ENCODE results near the gene ACTRT3. TPM values are rescaled to one million over a fixed set of nuclear protein-coding genes. Genes with fewer than 3 reads are reported as not detected.

Gene ACTRT3
- total RNA-seq, 1 donor from 2014 or later = 0.34 TPM

DNA sequence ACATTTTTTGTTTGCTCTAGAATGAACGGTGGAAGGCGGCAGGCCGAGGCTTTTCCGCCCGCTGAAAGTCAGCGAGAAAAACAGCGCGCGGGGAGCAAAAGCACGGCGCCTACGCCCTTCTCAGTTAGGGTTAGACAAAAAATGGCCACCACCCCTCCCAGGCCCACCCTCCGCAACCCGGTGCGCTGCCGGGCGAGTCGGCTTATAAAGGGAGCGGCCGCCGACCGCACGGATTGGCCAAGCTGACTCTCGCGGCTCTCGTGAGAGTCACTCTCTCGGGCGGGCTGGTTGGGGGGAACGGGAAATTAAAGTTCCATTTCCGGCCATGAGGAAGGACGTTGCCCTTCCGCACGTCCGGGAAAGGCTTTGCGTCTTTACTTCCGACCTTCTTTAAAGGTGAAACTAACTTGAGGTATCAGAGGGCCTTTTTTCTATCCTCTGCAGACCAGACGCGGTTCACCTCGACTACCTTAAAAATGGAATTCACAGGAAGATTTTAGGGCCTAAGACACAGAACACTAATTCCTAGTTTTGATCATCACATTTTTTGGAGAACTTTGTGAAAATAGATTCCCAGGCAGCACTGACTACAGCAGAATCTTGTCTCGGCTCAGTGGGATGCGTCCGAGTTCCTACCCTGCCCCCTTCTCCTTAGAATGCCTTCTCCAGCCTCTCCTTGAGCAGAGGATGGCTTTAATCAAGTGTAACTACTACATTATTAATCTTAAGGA lies 4.3 kb downstream of the ACTRT3 start, which contains the start of gene TERC:
Gene TERC (minus strand): TSS at position 179 of the 731 bp plus-strand sequence.
- peak within 1 kb of the TSS; percentile 48 for H3K9ac ChIP-seq
- no peak within 1 kb of the TSS for H3K27ac Mint-ChIP-seq
- no peaks in the 10 kb centered on the region for H3K79me2 ChIP-seq (ENCODE audit: low read depth)
- H4K20me1 ChIP-seq (ENCODE audit: low read depth) = no peaks in the 10 kb centered on the region
- H3K36me3 Mint-ChIP-seq = peaks cover 4% of the 10 kb centered on the region
- H3K4me3 ChIP-seq = peak within 1 kb of the TSS; percentile 56
- no peak within 1 kb of the TSS for H2AFZ ChIP-seq (replicated peaks)
- H3K36me3 ChIP-seq = no peaks in the 10 kb centered on the region
- H3K4me2 ChIP-seq = peak within 1 kb of the TSS; percentile 74
- H3K27me3 Mint-ChIP-seq (ENCODE audit: insufficient read depth, low read depth) = peaks cover 4% of the 10 kb centered on the region
- no peaks in the 10 kb centered on the region for H3K27me3 ChIP-seq
- peaks cover 19% of the 10 kb centered on the region for H3K9me3 Mint-ChIP-seq
- peaks cover 28% of the 10 kb centered on the region for H3F3A ChIP-seq (ENCODE audit: low read depth)
- peak within 1 kb of the TSS; percentile 86 for H3K4me3 Mint-ChIP-seq
- no peak within 1 kb of the TSS for H3K27ac ChIP-seq
- H3K4me1 ChIP-seq = no peaks in the 10 kb centered on the region
- no peaks in the 10 kb centered on the region for H3K9me3 ChIP-seq (ENCODE audit: low read depth)
- TF ChIP-seq EZH2 (IDR thresholded peaks at IDR 0.05) (no peak), EZH2phosphoT487 (IDR thresholded peaks at IDR 0.05) (no peak), CTCF (IDR thresholded peaks at IDR 0.05) (no peak)
- DNase-seq (ENCODE audit: low spot score) = peak; percentile 72
- H3K4me1 Mint-ChIP-seq = peaks cover 6% of the 10 kb centered on the region

GRCh38 chr3:169764312-169764881 lies 5.0 kb downstream of the ACTRT3 start:
- TF ChIP-seq CTCF (IDR thresholded peaks at IDR 0.05) (no peak), EZH2 (IDR thresholded peaks at IDR 0.05) (no peak), EZH2phosphoT487 (IDR thresholded peaks at IDR 0.05) (no peak)
- Mint-ChIP-seq H3K4me1 (peaks cover 2% of the 10 kb centered on the region), H3K9me3 (peaks cover 21% of the 10 kb centered on the region), H3K36me3 (peaks cover 4% of the 10 kb centered on the region), H3K27me3 (ENCODE audit: insufficient read depth, low read depth) (peaks cover 4% of the 10 kb centered on the region), H3K4me3 (peak overlapping the region; percentile 86), H3K27ac (no peak overlapping the region)
- DNase-seq (ENCODE audit: low spot score) = no peak
- H2AFZ ChIP-seq (replicated peaks) = no peak overlapping the region
- H3F3A ChIP-seq (ENCODE audit: low read depth) = peaks cover 22% of the 10 kb centered on the region
- H4K20me1 ChIP-seq (ENCODE audit: low read depth) = no peaks in the 10 kb centered on the region
- peak overlapping the region; percentile 56 for H3K4me3 ChIP-seq
- no peaks in the 10 kb centered on the region for H3K4me1 ChIP-seq
- H3K36me3 ChIP-seq = no peaks in the 10 kb centered on the region
- H3K4me2 ChIP-seq = peak overlapping the region; percentile 74
- no peaks in the 10 kb centered on the region for H3K79me2 ChIP-seq (ENCODE audit: low read depth)
- H3K27me3 ChIP-seq = no peaks in the 10 kb centered on the region
- peak overlapping the region; percentile 48 for H3K9ac ChIP-seq
- H3K27ac ChIP-seq = no peak overlapping the region
- H3K9me3 ChIP-seq (ENCODE audit: low read depth) = no peaks in the 10 kb centered on the region

GRCh38 chr3:169760479-169760878 lies 8.9 kb downstream of the ACTRT3 start:
- H3K4me1 ChIP-seq = no peaks in the 10 kb centered on the region
- no peaks in the 10 kb centered on the region for H3F3A ChIP-seq (ENCODE audit: low read depth)
- H3K4me3 Mint-ChIP-seq = no peak overlapping the region
- no peak overlapping the region for H3K27ac ChIP-seq
- no peaks in the 10 kb centered on the region for H3K9me3 ChIP-seq (ENCODE audit: low read depth)
- no peak overlapping the region for H2AFZ ChIP-seq (replicated peaks)
- no peaks in the 10 kb centered on the region for H3K27me3 ChIP-seq
- peaks cover 3% of the 10 kb centered on the region for H3K27me3 Mint-ChIP-seq (ENCODE audit: insufficient read depth, low read depth)
- H3K4me3 ChIP-seq = no peak overlapping the region
- H3K36me3 ChIP-seq = no peaks in the 10 kb centered on the region
- TF ChIP-seq EZH2phosphoT487 (IDR thresholded peaks at IDR 0.05) = no peak
- peaks cover 2% of the 10 kb centered on the region for H3K4me1 Mint-ChIP-seq
- H3K36me3 Mint-ChIP-seq = peaks cover 4% of the 10 kb centered on the region
- H3K79me2 ChIP-seq (ENCODE audit: low read depth) = no peaks in the 10 kb centered on the region
- H4K20me1 ChIP-seq (ENCODE audit: low read depth) = no peaks in the 10 kb centered on the region
- H3K9me3 Mint-ChIP-seq = peaks cover 17% of the 10 kb centered on the region
- H3K4me2 ChIP-seq = no peak overlapping the region
- H3K9ac ChIP-seq = no peak overlapping the region
- DNase-seq (ENCODE audit: low spot score) = no peak
- H3K27ac Mint-ChIP-seq = no peak overlapping the region

GRCh38 chr3:169759256-169759655 lies 10.1 kb downstream of the ACTRT3 start:
- H3K9ac ChIP-seq = no peak overlapping the region
- H3F3A ChIP-seq (ENCODE audit: low read depth) = no peaks in the 10 kb centered on the region
- H3K36me3 ChIP-seq = no peaks in the 10 kb centered on the region
- H3K4me2 ChIP-seq = no peak overlapping the region
- no peak overlapping the region for H2AFZ ChIP-seq (replicated peaks)
- no peaks in the 10 kb centered on the region for H3K27me3 ChIP-seq
- Mint-ChIP-seq H3K4me1 (no peaks in the 10 kb centered on the region), H3K27ac (no peak overlapping the region), H3K4me3 (no peak overlapping the region), H3K9me3 (peaks cover 11% of the 10 kb centered on the region), H3K36me3 (no peaks in the 10 kb centered on the region), H3K27me3 (ENCODE audit: insufficient read depth, low read depth) (peaks cover 3% of the 10 kb centered on the region)
- no peak for TF ChIP-seq EZH2phosphoT487 (IDR thresholded peaks at IDR 0.05)
- TF ChIP-seq CTCF (IDR thresholded peaks at IDR 0.05) = no peak
- no peak for TF ChIP-seq EZH2 (IDR thresholded peaks at IDR 0.05)
- H3K4me1 ChIP-seq = no peaks in the 10 kb centered on the region
- no peaks in the 10 kb centered on the region for H4K20me1 ChIP-seq (ENCODE audit: low read depth)
- H3K9me3 ChIP-seq (ENCODE audit: low read depth) = no peaks in the 10 kb centered on the region
- H3K27ac ChIP-seq = no peak overlapping the region
- no peak for DNase-seq (ENCODE audit: low spot score)
- H3K79me2 ChIP-seq (ENCODE audit: low read depth) = no peaks in the 10 kb centered on the region
- no peak overlapping the region for H3K4me3 ChIP-seq
